HFFc6 (cell line): ENCODE results near the gene INHBB. TPM values are rescaled to one million over a fixed set of nuclear protein-coding genes. Genes with fewer than 3 reads are reported as not detected.

Experiments used
- DNase-seq: peaks from one replicate; pipeline ENCODE4 v3.0.0-alpha.2; 2018
- H3K27ac Mint-ChIP-seq: 2 replicates; pipeline ENCODE4 v1.8.0; 2020; ENCODE audit warnings: mild to moderate bottlenecking, mixed read lengths
- H3K27me3 Mint-ChIP-seq: 2 replicates; pipeline ENCODE4 v1.8.0; 2021; ENCODE audit warnings: mild to moderate bottlenecking, moderate library complexity, mixed read lengths; ENCODE audit not compliant: insufficient read depth
- H3K36me3 Mint-ChIP-seq: 2 replicates; pipeline ENCODE4 v1.8.0; 2021; ENCODE audit warnings: low read depth, mixed read lengths
- H3K4me1 Mint-ChIP-seq: 2 replicates; pipeline ENCODE4 v1.8.0; 2020; ENCODE audit warnings: low read depth, mixed read lengths
- H3K4me3 Mint-ChIP-seq: 2 replicates; pipeline ENCODE4 v1.8.0; 2020; ENCODE audit warnings: mild to moderate bottlenecking, moderate library complexity, mixed read lengths
- H3K9me3 Mint-ChIP-seq: 2 replicates; pipeline ENCODE4 v1.8.0; 2020; ENCODE audit warnings: mild to moderate bottlenecking, mixed read lengths
- total RNA-seq, 6 experiments: library from RNA; stranded (reverse); fragmentation: NEBNext Ultra II Directional; extraction: Animal tissue kit (Norgen Biotek cat#: 25700); gene quantifications; 2 replicates in 1 of 6; 3 replicates in 5 of 6; pipeline ENCODE4 v1.2.3, GENCODE V29; 2021
- TF ChIP-seq, protein P1 (sequence below): fragments of 200-600 bp; sonication (generic); IDR thresholded peaks from 2 replicates; pipeline ENCODE4 v1.5.0; 2021; ENCODE audit warnings: antibody characterized with exemption, mild to moderate bottlenecking

Gene INHBB
- total RNA-seq, 6 experiments from 2014 or later: 0.47 to 1.6 (median 1.1) TPM

DNA sequence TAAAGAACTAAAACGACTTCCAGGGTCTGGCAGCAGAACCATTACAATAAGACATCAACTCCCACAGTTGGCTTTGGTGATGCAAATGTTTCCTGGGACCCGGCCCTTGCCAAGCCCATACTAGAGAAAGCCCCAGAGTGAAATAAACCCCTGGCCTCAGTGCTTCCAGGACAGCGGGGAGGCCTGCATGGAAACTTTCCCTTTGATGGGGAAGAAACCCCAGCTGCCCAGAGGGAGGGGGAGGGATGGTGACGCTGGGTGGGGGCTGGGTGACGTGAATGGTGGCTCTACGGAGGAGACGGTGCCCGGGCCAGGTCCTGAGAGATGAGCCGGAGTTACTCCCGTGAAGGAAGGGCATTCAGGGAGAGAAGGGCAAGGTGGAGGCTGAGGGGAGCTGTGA, 27.5 kb downstream of the INHBB start:
- H3K36me3 Mint-ChIP-seq: no peaks in the 10 kb centered on the region
- DNase-seq: no peak
- peaks cover 7% of the 10 kb centered on the region for H3K4me1 Mint-ChIP-seq
- H3K9me3 Mint-ChIP-seq: no peaks in the 10 kb centered on the region
- no peak overlapping the region for H3K27ac Mint-ChIP-seq
- no peak overlapping the region for H3K4me3 Mint-ChIP-seq
- TF ChIP-seq, protein P1, sequence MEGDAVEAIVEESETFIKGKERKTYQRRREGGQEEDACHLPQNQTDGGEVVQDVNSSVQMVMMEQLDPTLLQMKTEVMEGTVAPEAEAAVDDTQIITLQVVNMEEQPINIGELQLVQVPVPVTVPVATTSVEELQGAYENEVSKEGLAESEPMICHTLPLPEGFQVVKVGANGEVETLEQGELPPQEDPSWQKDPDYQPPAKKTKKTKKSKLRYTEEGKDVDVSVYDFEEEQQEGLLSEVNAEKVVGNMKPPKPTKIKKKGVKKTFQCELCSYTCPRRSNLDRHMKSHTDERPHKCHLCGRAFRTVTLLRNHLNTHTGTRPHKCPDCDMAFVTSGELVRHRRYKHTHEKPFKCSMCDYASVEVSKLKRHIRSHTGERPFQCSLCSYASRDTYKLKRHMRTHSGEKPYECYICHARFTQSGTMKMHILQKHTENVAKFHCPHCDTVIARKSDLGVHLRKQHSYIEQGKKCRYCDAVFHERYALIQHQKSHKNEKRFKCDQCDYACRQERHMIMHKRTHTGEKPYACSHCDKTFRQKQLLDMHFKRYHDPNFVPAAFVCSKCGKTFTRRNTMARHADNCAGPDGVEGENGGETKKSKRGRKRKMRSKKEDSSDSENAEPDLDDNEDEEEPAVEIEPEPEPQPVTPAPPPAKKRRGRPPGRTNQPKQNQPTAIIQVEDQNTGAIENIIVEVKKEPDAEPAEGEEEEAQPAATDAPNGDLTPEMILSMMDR: no peak
- H3K27me3 Mint-ChIP-seq: peaks cover 12% of the 10 kb centered on the region

DNA sequence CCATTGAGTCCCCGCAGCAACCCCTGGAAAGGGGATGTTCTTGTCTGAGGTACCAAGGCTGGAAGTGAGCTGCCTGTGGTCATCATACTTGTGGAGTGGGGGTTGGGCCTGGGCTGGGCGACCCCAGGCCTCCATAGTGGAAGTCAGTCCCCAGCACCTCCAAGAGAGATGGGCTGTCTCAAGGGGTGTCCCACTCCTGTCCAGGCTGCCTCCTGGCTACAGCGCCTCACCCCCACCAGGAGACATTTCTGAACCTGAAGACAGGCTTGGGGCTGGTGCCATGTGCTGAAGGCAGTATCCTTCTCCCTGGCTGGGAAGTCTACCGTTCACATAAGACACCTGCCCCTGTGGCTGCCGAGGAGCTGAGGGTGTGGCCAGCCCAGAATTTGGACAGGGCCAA, 28.9 kb downstream of the INHBB start:
- no peaks in the 10 kb centered on the region for H3K9me3 Mint-ChIP-seq
- no peak overlapping the region for H3K4me3 Mint-ChIP-seq
- TF ChIP-seq, protein P1: no peak
- H3K27ac Mint-ChIP-seq: no peak overlapping the region
- H3K27me3 Mint-ChIP-seq: peaks cover 21% of the 10 kb centered on the region
- H3K36me3 Mint-ChIP-seq: no peaks in the 10 kb centered on the region
- H3K4me1 Mint-ChIP-seq: no peaks in the 10 kb centered on the region
- DNase-seq: no peak

DNA sequence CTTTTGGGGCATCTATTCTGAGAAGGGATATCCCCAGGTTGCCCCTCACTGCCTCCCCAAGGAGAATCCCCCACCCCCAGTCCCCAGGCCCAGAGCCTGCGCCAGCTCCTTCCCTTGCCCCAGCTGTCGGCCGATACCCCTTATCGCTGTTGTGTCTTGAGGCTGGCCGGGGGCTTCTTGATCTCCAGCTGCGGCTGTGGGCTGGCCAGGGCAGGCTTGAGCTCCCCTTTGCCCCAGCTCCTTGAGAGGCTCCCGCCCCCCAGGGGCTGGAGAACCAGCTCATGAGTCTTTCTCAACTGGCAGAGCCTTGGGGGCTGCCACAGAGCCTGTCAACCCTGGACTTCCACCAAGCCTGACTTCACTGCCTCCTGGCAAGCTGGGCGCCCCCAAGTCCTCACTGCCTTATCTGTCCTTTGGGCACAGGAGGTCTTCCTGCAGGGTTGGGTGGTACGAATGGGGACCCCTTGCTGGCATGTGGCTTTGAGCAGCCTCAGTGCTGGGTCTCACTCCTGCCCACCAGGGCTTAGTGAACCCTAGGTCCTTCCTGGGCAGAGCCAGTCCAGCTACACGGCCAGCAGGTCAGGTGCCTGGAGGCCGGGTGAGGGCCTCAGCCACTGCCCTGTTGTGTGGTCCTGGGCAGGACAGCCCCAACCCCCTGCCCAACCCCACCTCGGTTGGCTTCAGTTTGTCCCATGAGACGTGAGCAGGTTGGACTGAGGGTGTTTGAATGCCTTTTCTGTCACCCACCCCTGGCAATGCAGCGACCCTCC, 29.5 kb downstream of the INHBB start:
- no peaks in the 10 kb centered on the region for H3K4me1 Mint-ChIP-seq
- H3K27me3 Mint-ChIP-seq: peaks cover 24% of the 10 kb centered on the region
- H3K9me3 Mint-ChIP-seq: no peaks in the 10 kb centered on the region
- no peak overlapping the region for H3K4me3 Mint-ChIP-seq
- no peak for DNase-seq
- no peaks in the 10 kb centered on the region for H3K36me3 Mint-ChIP-seq
- TF ChIP-seq, protein P1: no peak
- H3K27ac Mint-ChIP-seq: no peak overlapping the region

DNA sequence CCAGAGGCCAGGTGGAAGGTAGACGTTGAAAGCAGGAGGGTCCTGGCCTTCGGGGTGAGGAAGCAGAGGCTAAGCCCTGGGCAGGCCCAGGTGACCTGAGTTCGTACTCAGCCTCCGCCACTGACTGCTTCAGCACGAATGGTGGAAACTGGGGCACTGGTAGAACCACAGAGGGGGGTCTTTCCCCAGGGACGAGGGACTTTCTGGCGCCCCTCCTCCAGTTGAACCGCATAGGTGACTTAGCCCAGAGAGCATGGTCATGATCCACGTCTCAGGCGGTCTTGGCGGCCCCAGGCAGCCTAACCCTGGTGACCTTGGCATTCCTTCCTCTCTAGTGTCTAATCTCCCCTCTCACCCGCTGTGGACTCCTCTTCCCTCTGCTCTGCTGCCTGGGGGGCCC, 30.2 kb downstream of the INHBB start:
- no peaks in the 10 kb centered on the region for H3K36me3 Mint-ChIP-seq
- no peak overlapping the region for H3K4me3 Mint-ChIP-seq
- no peak overlapping the region for H3K27ac Mint-ChIP-seq
- H3K9me3 Mint-ChIP-seq: no peaks in the 10 kb centered on the region
- H3K4me1 Mint-ChIP-seq: no peaks in the 10 kb centered on the region
- H3K27me3 Mint-ChIP-seq: peaks cover 28% of the 10 kb centered on the region
- TF ChIP-seq, protein P1: no peak
- no peak for DNase-seq

DNA sequence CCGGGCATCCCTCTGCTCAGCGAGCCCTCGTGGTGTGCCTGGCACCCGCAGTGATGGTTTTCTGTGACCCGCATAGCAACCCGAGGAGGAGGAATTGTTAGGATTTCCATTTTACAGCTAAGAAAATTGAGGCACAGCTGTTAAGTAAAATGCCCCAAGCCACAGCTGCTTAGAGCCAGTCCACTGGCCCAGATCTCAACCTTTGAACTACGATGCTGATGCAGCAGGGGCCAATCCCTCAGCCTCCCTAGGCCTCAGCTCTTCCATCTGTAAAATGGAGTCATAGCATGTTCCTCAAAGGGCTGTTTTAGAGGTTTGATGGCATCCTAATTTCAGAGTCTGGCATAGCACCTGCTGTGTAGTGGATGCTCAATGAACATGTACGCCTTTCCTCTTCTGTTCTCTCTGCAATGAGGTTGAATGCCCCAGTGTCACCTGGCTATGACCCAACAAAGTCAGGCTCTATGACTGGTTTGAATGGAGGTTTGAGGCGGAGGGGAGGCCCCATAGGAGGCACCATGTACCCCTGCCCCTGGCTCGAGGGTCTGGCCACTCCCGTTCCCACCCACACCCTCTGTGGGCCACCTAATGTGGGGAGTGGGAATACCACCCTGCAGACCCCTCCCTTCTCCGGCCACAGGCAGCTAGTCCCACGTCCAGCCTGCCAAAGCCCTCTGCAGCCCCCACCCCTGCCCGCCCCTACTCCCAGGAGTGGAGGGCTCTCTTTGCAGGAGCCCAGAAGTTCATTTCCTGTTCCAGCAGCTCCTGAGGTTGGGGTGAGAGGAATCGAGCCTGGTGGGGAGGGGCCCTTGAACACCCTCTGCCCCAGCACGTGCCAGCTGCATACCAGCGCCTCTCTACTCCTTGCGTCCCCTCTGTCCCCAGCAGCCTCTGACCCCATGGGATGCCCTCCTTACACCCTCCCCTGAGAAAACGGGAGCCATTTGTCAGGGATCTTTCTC, 31.0 kb downstream of the INHBB start:
- TF ChIP-seq, protein P1: no peak
- H3K27me3 Mint-ChIP-seq: peaks cover 29% of the 10 kb centered on the region
- no peaks in the 10 kb centered on the region for H3K9me3 Mint-ChIP-seq
- H3K4me3 Mint-ChIP-seq: no peak overlapping the region
- H3K36me3 Mint-ChIP-seq: no peaks in the 10 kb centered on the region
- no peak for DNase-seq
- H3K4me1 Mint-ChIP-seq: no peaks in the 10 kb centered on the region
- no peak overlapping the region for H3K27ac Mint-ChIP-seq
